NCI-H748 treated with DMSO at 0.1 percent for 48 hours (cell line): ENCODE results near the gene MAP3K9.

ENCODE experiments used
- DNase-seq: peaks from one replicate; lab custom pipeline; 2025; lab: John Stamatoyannopoulos, UW

The MAP3K9 gene

GRCh38 chr14:70785556-70785955, 23.8 kb downstream of the MAP3K9 start:
- no peak for DNase-seq

GRCh38 chr14:70784886-70785285, 24.4 kb downstream of the MAP3K9 start:
- no peak for DNase-seq

- DNase-seq, result no peak
These were observed 27.0 kb downstream of the MAP3K9 start for GRCh38 chr14:70782361-70782760.

GRCh38 chr14:70780396-70781075, 28.8 kb downstream of the MAP3K9 start:
- DNase-seq, result no peak

- no peak for DNase-seq
These were observed 29.6 kb downstream of the MAP3K9 start for GRCh38 chr14:70779667-70780066.

- no peak for DNase-seq
These were observed 33.1 kb downstream of the MAP3K9 start for GRCh38 chr14:70776197-70776596.

GRCh38 chr14:70773182-70773862, 36.0 kb downstream of the MAP3K9 start:
- DNase-seq, result no peak

GRCh38 chr14:70771781-70772212, 37.5 kb downstream of the MAP3K9 start:
- DNase-seq, result no peak

- no peak for DNase-seq
These were observed 38.8 kb downstream of the MAP3K9 start for GRCh38 chr14:70770490-70770889.

- DNase-seq, result no peak
These were observed 49.9 kb downstream of the MAP3K9 start for GRCh38 chr14:70759398-70759797.

GRCh38 chr14:70755655-70756054, 53.7 kb downstream of the MAP3K9 start:
- DNase-seq, result no peak

- no peak for DNase-seq
These were observed 54.3 kb downstream of the MAP3K9 start for GRCh38 chr14:70754991-70755390.

GRCh38 chr14:70753518-70753953, 55.8 kb downstream of the MAP3K9 start:
- DNase-seq, result no peak

GRCh38 chr14:70748422-70748821, 60.9 kb downstream of the MAP3K9 start:
- no peak for DNase-seq

- no peak for DNase-seq
These were observed 64.7 kb downstream of the MAP3K9 start for GRCh38 chr14:70744641-70745040.

GRCh38 chr14:70742316-70742715, 67.0 kb downstream of the MAP3K9 start:
- DNase-seq, result no peak

- no peak for DNase-seq
These were observed 67.8 kb downstream of the MAP3K9 start for GRCh38 chr14:70741482-70741881.

GRCh38 chr14:70735043-70735442, 74.3 kb downstream of the MAP3K9 start:
- DNase-seq, result no peak

- no peak for DNase-seq
These were observed 77.7 kb downstream of the MAP3K9 start for GRCh38 chr14:70731447-70732239.

- DNase-seq, result no peak
These were observed 78.9 kb downstream of the MAP3K9 start for GRCh38 chr14:70730393-70730792.

GRCh38 chr14:70726651-70727375, 82.5 kb downstream of the MAP3K9 start:
- DNase-seq, result no peak

- DNase-seq, result no peak
These were observed 84.4 kb downstream of the MAP3K9 start for GRCh38 chr14:70724944-70725343.
